Measurements from ENCODE around the gene AP2S1. TPM values are rescaled to one million over a fixed set of nuclear protein-coding genes. Genes with fewer than 3 reads are reported as not detected.
A peak's percentile ranks its signal among the peaks of the same experiment; 100 is the strongest.
"Not testable (repeated sequence)": the region's sequence is repeated elsewhere in the genome, so short reads cannot be mapped to it uniquely, and the experiment has no call there.

AP2S1 gene
- polyA plus RNA-seq, 1 donor from 2014 or later = 167 TPM

DNA sequence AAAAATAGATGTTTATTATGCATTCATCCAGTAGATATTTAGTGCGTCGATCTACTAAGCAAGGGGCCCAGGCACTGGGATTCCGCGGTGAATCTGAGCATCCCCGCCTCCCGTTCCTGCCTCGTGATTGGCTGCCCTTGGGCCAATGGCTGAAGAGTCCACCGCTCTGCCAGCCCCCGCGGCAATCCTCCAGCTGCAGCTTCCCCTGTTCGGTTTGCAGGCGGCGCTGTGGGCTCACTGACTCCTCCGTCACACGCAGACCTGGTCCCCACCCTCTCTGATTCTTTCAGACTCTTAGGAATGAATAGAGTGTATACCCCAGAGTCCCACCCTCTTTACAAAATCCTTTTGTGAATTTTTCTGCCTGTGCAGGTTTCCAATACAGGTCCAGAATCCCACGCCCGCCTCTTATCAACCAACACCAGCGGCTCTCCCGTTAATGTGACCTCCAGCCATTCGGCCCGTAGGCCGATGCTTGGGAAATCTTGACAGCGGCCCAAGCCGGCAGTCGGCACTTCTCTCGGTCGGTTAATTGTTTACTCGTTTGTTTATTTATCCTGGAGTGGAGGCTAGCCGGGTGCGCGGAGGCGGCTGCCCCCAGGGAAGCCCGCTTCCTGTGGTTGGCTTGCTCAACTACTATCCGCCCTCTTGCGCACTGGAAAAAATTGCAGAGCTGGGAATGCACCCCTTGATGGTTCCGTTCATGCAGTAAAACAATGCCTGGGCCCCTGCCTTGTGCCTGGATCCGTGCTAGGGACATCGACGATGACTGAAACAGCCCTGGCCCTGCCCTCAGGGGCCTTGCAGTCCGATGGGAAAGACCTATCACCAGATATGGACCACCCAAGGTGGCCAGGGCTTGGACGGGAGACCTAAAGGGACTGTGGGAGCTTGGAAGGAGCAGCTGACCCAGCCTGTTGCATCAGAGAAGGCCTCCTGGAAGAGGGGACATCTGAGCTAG lies 5.7 kb upstream of the AP2S1 start:
- H3K27ac ChIP-seq (ENCODE audit: low read length) = peak overlapping the region; percentile 3
- peak overlapping the region; percentile 2 for H3K4me3 ChIP-seq (ENCODE audit: low read length)
- H3K9ac ChIP-seq (ENCODE audit: low read length) = no peak overlapping the region
- no peak for TF ChIP-seq EZH2 (IDR thresholded peaks at IDR 0.05; ENCODE audit: borderline replicate concordance, insufficient read depth, low read length, poor library complexity, severe bottlenecking)
- TF ChIP-seq POLR2AphosphoS5 (IDR thresholded peaks at IDR 0.05) = no peak
- no peak for TF ChIP-seq EP300 (conservative IDR thresholded peaks at IDR 0.05; ENCODE audit: poor library complexity, severe bottlenecking)
- TF ChIP-seq RAD21 (conservative IDR thresholded peaks at IDR 0.05) = peak; percentile 75
- TF ChIP-seq TAF1 (IDR thresholded peaks at IDR 0.05; ENCODE audit: low read depth) = no peak
- peak; percentile 74 for TF ChIP-seq SMC3 (conservative IDR thresholded peaks at IDR 0.05; ENCODE audit: poor library complexity)
- no peak for TF ChIP-seq MXI1 (conservative IDR thresholded peaks at IDR 0.05; ENCODE audit: poor library complexity, severe bottlenecking)
- TF ChIP-seq, protein P1, sequence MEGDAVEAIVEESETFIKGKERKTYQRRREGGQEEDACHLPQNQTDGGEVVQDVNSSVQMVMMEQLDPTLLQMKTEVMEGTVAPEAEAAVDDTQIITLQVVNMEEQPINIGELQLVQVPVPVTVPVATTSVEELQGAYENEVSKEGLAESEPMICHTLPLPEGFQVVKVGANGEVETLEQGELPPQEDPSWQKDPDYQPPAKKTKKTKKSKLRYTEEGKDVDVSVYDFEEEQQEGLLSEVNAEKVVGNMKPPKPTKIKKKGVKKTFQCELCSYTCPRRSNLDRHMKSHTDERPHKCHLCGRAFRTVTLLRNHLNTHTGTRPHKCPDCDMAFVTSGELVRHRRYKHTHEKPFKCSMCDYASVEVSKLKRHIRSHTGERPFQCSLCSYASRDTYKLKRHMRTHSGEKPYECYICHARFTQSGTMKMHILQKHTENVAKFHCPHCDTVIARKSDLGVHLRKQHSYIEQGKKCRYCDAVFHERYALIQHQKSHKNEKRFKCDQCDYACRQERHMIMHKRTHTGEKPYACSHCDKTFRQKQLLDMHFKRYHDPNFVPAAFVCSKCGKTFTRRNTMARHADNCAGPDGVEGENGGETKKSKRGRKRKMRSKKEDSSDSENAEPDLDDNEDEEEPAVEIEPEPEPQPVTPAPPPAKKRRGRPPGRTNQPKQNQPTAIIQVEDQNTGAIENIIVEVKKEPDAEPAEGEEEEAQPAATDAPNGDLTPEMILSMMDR (IDR thresholded peaks at IDR 0.05; ENCODE audit: poor library complexity, severe bottlenecking) = peak; percentile 77
- TF ChIP-seq, protein P2, sequence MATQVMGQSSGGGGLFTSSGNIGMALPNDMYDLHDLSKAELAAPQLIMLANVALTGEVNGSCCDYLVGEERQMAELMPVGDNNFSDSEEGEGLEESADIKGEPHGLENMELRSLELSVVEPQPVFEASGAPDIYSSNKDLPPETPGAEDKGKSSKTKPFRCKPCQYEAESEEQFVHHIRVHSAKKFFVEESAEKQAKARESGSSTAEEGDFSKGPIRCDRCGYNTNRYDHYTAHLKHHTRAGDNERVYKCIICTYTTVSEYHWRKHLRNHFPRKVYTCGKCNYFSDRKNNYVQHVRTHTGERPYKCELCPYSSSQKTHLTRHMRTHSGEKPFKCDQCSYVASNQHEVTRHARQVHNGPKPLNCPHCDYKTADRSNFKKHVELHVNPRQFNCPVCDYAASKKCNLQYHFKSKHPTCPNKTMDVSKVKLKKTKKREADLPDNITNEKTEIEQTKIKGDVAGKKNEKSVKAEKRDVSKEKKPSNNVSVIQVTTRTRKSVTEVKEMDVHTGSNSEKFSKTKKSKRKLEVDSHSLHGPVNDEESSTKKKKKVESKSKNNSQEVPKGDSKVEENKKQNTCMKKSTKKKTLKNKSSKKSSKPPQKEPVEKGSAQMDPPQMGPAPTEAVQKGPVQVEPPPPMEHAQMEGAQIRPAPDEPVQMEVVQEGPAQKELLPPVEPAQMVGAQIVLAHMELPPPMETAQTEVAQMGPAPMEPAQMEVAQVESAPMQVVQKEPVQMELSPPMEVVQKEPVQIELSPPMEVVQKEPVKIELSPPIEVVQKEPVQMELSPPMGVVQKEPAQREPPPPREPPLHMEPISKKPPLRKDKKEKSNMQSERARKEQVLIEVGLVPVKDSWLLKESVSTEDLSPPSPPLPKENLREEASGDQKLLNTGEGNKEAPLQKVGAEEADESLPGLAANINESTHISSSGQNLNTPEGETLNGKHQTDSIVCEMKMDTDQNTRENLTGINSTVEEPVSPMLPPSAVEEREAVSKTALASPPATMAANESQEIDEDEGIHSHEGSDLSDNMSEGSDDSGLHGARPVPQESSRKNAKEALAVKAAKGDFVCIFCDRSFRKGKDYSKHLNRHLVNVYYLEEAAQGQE (IDR thresholded peaks at IDR 0.05; ENCODE audit: borderline replicate concordance) = no peak
- no peaks in the 10 kb centered on the region for H4K20me1 ChIP-seq (ENCODE audit: insufficient read depth)
- no peaks in the 10 kb centered on the region for H3K27me3 ChIP-seq (ENCODE audit: insufficient read depth, low read depth, low read length)
- H3K4me2 ChIP-seq (ENCODE audit: low read length) = no peak overlapping the region
- H3K9me3 ChIP-seq (ENCODE audit: low read length) = no peaks in the 10 kb centered on the region
- no peaks in the 10 kb centered on the region for H3K36me3 ChIP-seq (ENCODE audit: insufficient read depth, low read length)
- no peak overlapping the region for H2AFZ ChIP-seq (ENCODE audit: low read depth, low read length)
- no peaks in the 10 kb centered on the region for H3F3A ChIP-seq (ENCODE audit: insufficient read depth, low read length, poor library complexity, severe bottlenecking)
- peaks cover under 1% of the 10 kb centered on the region for H3K79me2 ChIP-seq (replicated peaks; ENCODE audit: insufficient read depth, low read length)
- no peaks in the 10 kb centered on the region for H3K9me2 ChIP-seq (ENCODE audit: insufficient read depth, low read length)

DNA sequence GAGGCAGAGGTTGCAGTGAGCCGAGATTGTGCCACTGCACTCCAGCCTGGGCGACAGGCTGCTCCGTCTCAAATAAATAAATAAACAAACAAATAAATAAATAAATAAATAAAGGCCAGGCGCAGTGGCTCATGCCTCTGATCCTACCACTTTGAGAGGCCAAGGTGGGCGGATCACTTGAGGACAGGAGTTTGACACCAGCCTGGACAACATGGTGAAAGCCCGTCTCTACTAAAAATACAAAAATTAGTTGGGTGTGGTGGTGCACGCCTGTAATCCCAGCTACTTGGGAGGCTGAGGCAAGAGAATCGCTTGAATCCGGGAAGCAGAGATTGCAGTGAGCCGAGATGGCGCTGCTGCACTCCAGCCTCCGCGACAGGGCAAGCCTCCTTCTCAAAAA lies 4.1 kb upstream of the AP2S1 start:
- not testable (repeated sequence) for H2AFZ ChIP-seq (ENCODE audit: low read depth, low read length); H3K79me2 ChIP-seq (replicated peaks; ENCODE audit: insufficient read depth, low read length); H3K9me2 ChIP-seq (ENCODE audit: insufficient read depth, low read length); H3K9me3 ChIP-seq (ENCODE audit: low read length); H3K27me3 ChIP-seq (ENCODE audit: insufficient read depth, low read depth, low read length); H3K4me3 ChIP-seq (ENCODE audit: low read length); H3K27ac ChIP-seq (ENCODE audit: low read length); H4K20me1 ChIP-seq (ENCODE audit: insufficient read depth); H3K36me3 ChIP-seq (ENCODE audit: insufficient read depth, low read length); H3F3A ChIP-seq (ENCODE audit: insufficient read depth, low read length, poor library complexity, severe bottlenecking); H3K4me2 ChIP-seq (ENCODE audit: low read length); H3K9ac ChIP-seq (ENCODE audit: low read length)
